SK-N-SH (cell line): ENCODE results near the gene CRLF2. TPM values are rescaled to one million over a fixed set of nuclear protein-coding genes. Genes with fewer than 3 reads are reported as not detected.

ENCODE experiments used
- CTCF ChIA-PET: fragments of 300-600, 350-600 bp; formaldehyde crosslinking; extraction: SDS; loops from one replicate; lab custom pipeline; 2021; lab: Yijun Ruan, JAX
- POLR2A ChIA-PET: fragments of 350-600 bp; sonication (Branson Sonifier 250); formaldehyde crosslinking; extraction: SDS; loops from one replicate; lab custom pipeline; 2020; ENCODE audit warnings: antibody characterized with exemption, inconsistent platforms; lab: Yijun Ruan, JAX
- DNase-seq: peaks from one replicate; pipeline ENCODE4 v3.0.0; 2012
- H2AFZ ChIP-seq: fragments of 200-600 bp; sonication (generic); 2 replicates; pipeline ENCODE4 v1.8.1; 2016; ENCODE audit warnings: antibody characterized with exemption, mild to moderate bottlenecking, low read depth
- H3F3A ChIP-seq: fragments of 200-600 bp; sonication (generic); replicated peaks from 2 replicates; pipeline ENCODE3; 2016; ENCODE audit warnings: antibody characterized with exemption, mild to moderate bottlenecking; ENCODE audit not compliant: insufficient read depth
- H3K27ac ChIP-seq, 2 experiments: fragments of 200-500 bp in 1 of 2; fragments of 200-600 bp in 1 of 2; sonication (Bioruptor generic) in 1 of 2; sonication (generic), shearing (Covaris generic) in 1 of 2; 2 replicates each; pipeline versions ENCODE4 v1.5.1 to v1.6.1; 2014 to 2016; ENCODE audit warnings: low read depth in 2 of 2, inconsistent platforms in 1 of 2, low read length in 1 of 2, mild to moderate bottlenecking in 1 of 2, mixed read lengths in 1 of 2
- H3K27me3 ChIP-seq: fragments of 200-600 bp; sonication (generic), shearing (Covaris generic); 2 replicates; pipeline ENCODE4 v1.6.1; 2016; ENCODE audit warnings: mixed run types; ENCODE audit not compliant: insufficient read depth
- H3K36me3 ChIP-seq, 2 experiments: fragments of 200-500 bp in 1 of 2; fragments of 200-600 bp in 1 of 2; sonication (Bioruptor generic) in 1 of 2; sonication (generic) in 1 of 2; replicated peaks in 1 of 2; 2 replicates each; pipeline versions ENCODE3 to v1.5.1; 2014 to 2016; ENCODE audit warnings: low read length in 1 of 2, mild to moderate bottlenecking in 1 of 2; ENCODE audit not compliant: insufficient read depth in 2 of 2, control insufficient read depth in 1 of 2
- H3K4me1 ChIP-seq, 2 experiments: fragments of 200-500 bp in 1 of 2; fragments of 200-600 bp in 1 of 2; sonication (Bioruptor generic) in 1 of 2; sonication (generic), shearing (Covaris generic) in 1 of 2; 2 replicates each; pipeline versions ENCODE4 v1.5.1 to v1.6.1; 2014 to 2016; ENCODE audit warnings: low read depth in 1 of 2, low read length in 1 of 2, mixed run types in 1 of 2; ENCODE audit not compliant: insufficient read depth in 2 of 2, control insufficient read depth in 1 of 2
- H3K4me2 ChIP-seq: fragments of 200-600 bp; sonication (generic), shearing (Covaris generic); 2 replicates; pipeline ENCODE4 v1.6.1; 2017; ENCODE audit warnings: mixed run types
- H3K4me3 ChIP-seq, 2 experiments: fragments of 200-500 bp in 1 of 2; fragments of 200-600 bp in 1 of 2; sonication (Bioruptor generic) in 1 of 2; sonication (generic), shearing (Covaris generic) in 1 of 2; 2 replicates each; pipeline versions ENCODE4 v1.5.1 to v1.8.1; 2014 to 2016; ENCODE audit warnings: low read depth in 2 of 2, inconsistent platforms in 1 of 2, low read length in 1 of 2, mild to moderate bottlenecking in 1 of 2, mixed read lengths in 1 of 2, moderate library complexity in 1 of 2
- H3K79me2 ChIP-seq: fragments of 200-600 bp; sonication (generic); 2 replicates; pipeline ENCODE4 v1.8.1; 2017; ENCODE audit warnings: mild to moderate bottlenecking; ENCODE audit not compliant: insufficient read depth
- H3K9ac ChIP-seq: fragments of 200-600 bp; sonication (generic); 2 replicates; pipeline ENCODE4 v1.6.1; 2017; ENCODE audit warnings: mixed run types
- H3K9me2 ChIP-seq: fragments of 200-600 bp; sonication (generic); 2 replicates; pipeline ENCODE4 v1.6.1; 2017; ENCODE audit warnings: mixed run types
- H3K9me3 ChIP-seq: fragments of 200-600 bp; sonication (generic); 2 replicates; pipeline ENCODE4 v1.6.1; 2017; ENCODE audit warnings: mixed run types, mild to moderate bottlenecking, moderate library complexity
- H4K20me1 ChIP-seq: fragments of 200-600 bp; sonication (generic); 2 replicates; pipeline ENCODE4 v1.6.1; 2017; ENCODE audit warnings: mild to moderate bottlenecking, mixed run types; ENCODE audit not compliant: insufficient read depth
- CHD2 ChIP-seq: fragments of 150-350 bp; IDR thresholded peaks from 2 replicates; pipeline ENCODE4 v1.6.1; 2018; ENCODE audit warnings: low read length; ENCODE audit not compliant: partially characterized antibody
- ELF1 ChIP-seq: IDR thresholded peaks from 2 replicates; pipeline ENCODE4 v1.4.0; 2012
- EP300 ChIP-seq, 2 experiments: IDR thresholded peaks; 2 replicates each; pipeline versions ENCODE4 v1.4.0 to v1.6.1; 2012; ENCODE audit warnings: borderline replicate concordance in 1 of 2, low read depth in 1 of 2, low read length in 1 of 2
- EZH2phosphoT487 ChIP-seq: fragments of 200-600 bp; sonication (generic); IDR thresholded peaks from 2 replicates; pipeline ENCODE4 v1.6.1; 2017; ENCODE audit warnings: low read depth, mixed run types, mild to moderate bottlenecking, antibody characterized with exemption, moderate library complexity, borderline replicate concordance
- FOXM1 ChIP-seq: IDR thresholded peaks from 2 replicates; pipeline ENCODE4 v1.4.0; 2012; ENCODE audit warnings: low read depth, mild to moderate bottlenecking
- GABPA ChIP-seq: IDR thresholded peaks from 2 replicates; pipeline ENCODE4 v1.4.0; 2012; ENCODE audit warnings: low read depth, mild to moderate bottlenecking
- GATA2 ChIP-seq: sonication (generic); formaldehyde crosslinking; IDR thresholded peaks from 2 replicates; pipeline ENCODE4 v1.5.0; 2020; ENCODE audit warnings: mild to moderate bottlenecking, missing genetic modification reagents
- JUND ChIP-seq: IDR thresholded peaks from 2 replicates; pipeline ENCODE4 v1.4.0; 2012
- MXI1 ChIP-seq: IDR thresholded peaks from 2 replicates; pipeline ENCODE4 v1.6.1; 2012; ENCODE audit warnings: mild to moderate bottlenecking, low read depth, low read length, improper control_type of control experiment
- NFIC ChIP-seq: IDR thresholded peaks from 2 replicates; pipeline ENCODE4 v1.4.0; 2012; ENCODE audit warnings: borderline replicate concordance
- NRF1 ChIP-seq: IDR thresholded peaks from 2 replicates; pipeline ENCODE4 v1.6.1; 2012; ENCODE audit warnings: low read depth, mild to moderate bottlenecking, low read length
- POLR2AphosphoS5 ChIP-seq: IDR thresholded peaks from 2 replicates; pipeline ENCODE4 v1.6.1; 2012; ENCODE audit warnings: low read depth, low read length
- RAD21 ChIP-seq: IDR thresholded peaks from 2 replicates; pipeline ENCODE4 v1.6.1; 2012; ENCODE audit warnings: mild to moderate bottlenecking, low read length
- RFX5 ChIP-seq: IDR thresholded peaks from 2 replicates; pipeline ENCODE4 v1.6.1; 2012; ENCODE audit warnings: mild to moderate bottlenecking, improper control_type of control experiment, low read length
- SIN3A ChIP-seq: IDR thresholded peaks from 2 replicates; pipeline ENCODE4 v1.6.1; 2012; ENCODE audit warnings: low read depth, mild to moderate bottlenecking, low read length, moderate library complexity, borderline replicate concordance
- TCF12 ChIP-seq: IDR thresholded peaks from 2 replicates; pipeline ENCODE4 v1.4.0; 2012
- TEAD4 ChIP-seq: IDR thresholded peaks from 2 replicates; pipeline ENCODE4 v1.4.0; 2012; ENCODE audit warnings: mild to moderate bottlenecking, borderline replicate concordance; ENCODE audit not compliant: insufficient read depth
- YY1 ChIP-seq: IDR thresholded peaks from 2 replicates; pipeline ENCODE4 v1.4.0; 2012; ENCODE audit warnings: low read depth, mild to moderate bottlenecking
- WGBS: methylation state at CpG from one replicate; pipeline ENCODE4 v1.1.6; 2017; ENCODE audit warnings: low lambda C conversion rate; 5-methylcytosine and 5-hydroxymethylcytosine counted together
- polyA plus RNA-seq, 3 experiments: library from polyadenylated mRNA; depleted of rRNA; stranded (reverse); fragments of >200 nt; gene quantifications; 2 replicates each; pipeline ENCODE4 v1.2.3, GENCODE V29; 2012
- TF ChIP-seq, protein P1 (sequence below): IDR thresholded peaks from 2 replicates; pipeline ENCODE4 v1.4.0; 2012; ENCODE audit warnings: low read depth
- TF ChIP-seq, protein P2 (sequence below): fragments of 150-350 bp; IDR thresholded peaks from 2 replicates; pipeline ENCODE4 v1.6.1; 2017; ENCODE audit warnings: antibody characterized with exemption, low read length, low read depth, borderline replicate concordance
- TF ChIP-seq, protein P3 (sequence below): IDR thresholded peaks from 2 replicates; pipeline ENCODE4; 2012
- TF ChIP-seq, protein P4 (sequence below): IDR thresholded peaks from 2 replicates; pipeline ENCODE4 v1.4.0; 2012; ENCODE audit warnings: low read depth, borderline replicate concordance

Gene CRLF2
- polyA plus RNA-seq, 1 of the 3 experiments (the other 2 are of a cell fraction): not detected

DNA sequence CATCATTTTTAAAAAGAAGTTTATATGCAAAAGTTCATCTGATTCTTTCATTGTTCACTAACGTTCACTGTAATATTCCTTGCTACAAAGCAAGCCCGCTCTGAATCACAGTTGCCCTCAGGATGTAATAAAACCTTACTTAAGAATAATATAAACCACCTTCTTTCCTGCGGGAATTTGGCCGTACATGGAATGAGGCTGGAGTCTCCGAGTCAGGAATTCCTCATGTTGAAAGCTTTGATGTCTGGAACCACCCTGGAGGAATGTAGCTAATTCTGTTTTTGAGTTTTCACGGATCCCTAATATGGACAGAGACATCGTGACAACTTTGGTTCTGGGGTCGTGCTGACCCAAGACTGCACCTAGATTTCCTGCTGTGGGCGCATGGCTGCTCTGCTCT is 58.5 kb downstream of the CRLF2 start (continued):
- no peak for TF ChIP-seq TEAD4
- TF ChIP-seq ELF1: no peak
- no peak for TF ChIP-seq CHD2
- TF ChIP-seq, protein P1, sequence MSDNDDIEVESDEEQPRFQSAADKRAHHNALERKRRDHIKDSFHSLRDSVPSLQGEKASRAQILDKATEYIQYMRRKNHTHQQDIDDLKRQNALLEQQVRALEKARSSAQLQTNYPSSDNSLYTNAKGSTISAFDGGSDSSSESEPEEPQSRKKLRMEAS: no peak
- no peak for TF ChIP-seq GABPA
- TF ChIP-seq, all 33 proteins: peak for 0

DNA sequence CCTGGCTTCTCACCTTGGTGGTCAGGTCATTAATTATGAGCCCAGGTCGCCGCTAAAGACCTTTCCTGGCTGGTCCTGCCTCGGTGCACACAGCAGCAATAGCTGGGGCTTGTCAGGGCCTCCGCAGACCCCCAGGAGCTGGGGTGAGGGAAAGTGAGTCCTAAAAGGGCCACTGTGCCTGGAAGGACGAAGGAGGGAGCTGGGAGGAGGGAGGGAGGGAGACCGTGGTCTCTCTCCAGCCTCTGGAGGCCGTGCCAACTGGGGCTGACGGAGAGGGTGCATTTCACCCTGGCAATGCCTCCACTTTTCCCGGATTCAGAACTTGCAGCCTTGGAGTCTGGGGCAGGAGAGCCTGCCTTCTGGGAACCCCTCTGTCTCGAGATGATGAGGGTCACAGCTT is 60.4 kb downstream of the CRLF2 start:
- no peaks in the 10 kb centered on the region for H4K20me1 ChIP-seq
- no peak overlapping the region for H3K4me3 ChIP-seq
- H3K9me2 ChIP-seq: no peaks in the 10 kb centered on the region
- H3K9ac ChIP-seq: no peak overlapping the region
- H3F3A ChIP-seq: no peaks in the 10 kb centered on the region
- ChIA-PET POLR2A (no interaction called here), CTCF (no interaction called here)
- H3K4me1 ChIP-seq: no peaks in the 10 kb centered on the region
- no peaks in the 10 kb centered on the region for H3K79me2 ChIP-seq
- H3K36me3 ChIP-seq: no peaks in the 10 kb centered on the region
- H3K27ac ChIP-seq: no peak overlapping the region
- 22% methylated on average over 8 of the region's 10 CpGs for WGBS
- no peak for DNase-seq
- no peak overlapping the region for H2AFZ ChIP-seq
- no peaks in the 10 kb centered on the region for H3K9me3 ChIP-seq
- H3K4me2 ChIP-seq: no peak overlapping the region
- TF ChIP-seq RAD21 (no peak), GATA2 (CRISPR knock-in tag) (no peak), YY1 (no peak), MXI1 (no peak), SIN3A (no peak), EP300 (IDR thresholded peaks at IDR 0.05; ENCODE audit: borderline replicate concordance in 1 of 2, low read depth in 1 of 2, low read length in 1 of 2) (no peak), EZH2phosphoT487 (no peak), CHD2 (no peak), JUND (no peak)
- TF ChIP-seq, protein P2, sequence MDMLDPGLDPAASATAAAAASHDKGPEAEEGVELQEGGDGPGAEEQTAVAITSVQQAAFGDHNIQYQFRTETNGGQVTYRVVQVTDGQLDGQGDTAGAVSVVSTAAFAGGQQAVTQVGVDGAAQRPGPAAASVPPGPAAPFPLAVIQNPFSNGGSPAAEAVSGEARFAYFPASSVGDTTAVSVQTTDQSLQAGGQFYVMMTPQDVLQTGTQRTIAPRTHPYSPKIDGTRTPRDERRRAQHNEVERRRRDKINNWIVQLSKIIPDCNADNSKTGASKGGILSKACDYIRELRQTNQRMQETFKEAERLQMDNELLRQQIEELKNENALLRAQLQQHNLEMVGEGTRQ: no peak
- TF ChIP-seq, protein P1: no peak
- H3K27me3 ChIP-seq: no peaks in the 10 kb centered on the region; the same call in 1 of the 2 replicates

DNA sequence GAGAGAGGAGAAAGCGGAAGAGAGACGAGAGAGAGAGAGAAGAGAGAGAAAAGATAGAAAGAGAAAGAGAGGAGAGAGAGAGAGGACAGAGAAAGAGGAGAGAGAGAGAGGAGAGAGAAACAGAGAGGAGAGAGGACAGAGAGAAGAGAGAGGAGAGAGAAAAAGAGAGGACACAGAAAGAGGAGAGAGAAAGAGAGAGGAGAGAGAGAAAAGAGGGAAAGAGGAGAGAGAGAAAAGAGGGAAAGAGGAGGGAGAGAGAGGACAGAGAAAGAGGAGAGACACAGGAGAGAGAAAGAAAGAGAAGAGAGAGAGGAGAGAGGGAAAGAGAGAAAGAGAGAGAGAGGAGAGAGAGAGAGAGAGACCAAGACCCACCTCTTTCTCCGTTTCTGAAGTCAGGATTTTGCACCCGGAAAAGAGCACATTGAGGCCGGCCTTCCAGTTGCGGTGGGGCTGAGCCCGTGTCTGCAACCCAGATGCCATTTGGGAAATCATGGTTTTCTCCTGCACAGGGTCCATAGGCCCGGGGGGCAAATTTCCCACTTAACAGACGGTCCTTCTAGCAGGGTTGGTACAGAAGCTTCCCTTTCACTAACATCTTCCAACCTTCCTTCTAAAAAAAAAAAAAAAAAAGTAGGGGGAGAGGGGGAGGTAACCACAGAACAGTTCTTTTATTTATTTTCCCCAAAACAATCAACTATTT is 60.9 kb downstream of the CRLF2 start:
- no peaks in the 10 kb centered on the region for H3K4me1 ChIP-seq
- no peak for TF ChIP-seq NFIC
- no peak for TF ChIP-seq ELF1
- TF ChIP-seq FOXM1: no peak
- no peak for TF ChIP-seq EZH2phosphoT487
- TF ChIP-seq MXI1: no peak
- no peak for TF ChIP-seq RFX5
- no peak for TF ChIP-seq GABPA
- TF ChIP-seq POLR2AphosphoS5: no peak
- no peak for TF ChIP-seq NRF1
- TF ChIP-seq YY1: no peak
- TF ChIP-seq, protein P3, sequence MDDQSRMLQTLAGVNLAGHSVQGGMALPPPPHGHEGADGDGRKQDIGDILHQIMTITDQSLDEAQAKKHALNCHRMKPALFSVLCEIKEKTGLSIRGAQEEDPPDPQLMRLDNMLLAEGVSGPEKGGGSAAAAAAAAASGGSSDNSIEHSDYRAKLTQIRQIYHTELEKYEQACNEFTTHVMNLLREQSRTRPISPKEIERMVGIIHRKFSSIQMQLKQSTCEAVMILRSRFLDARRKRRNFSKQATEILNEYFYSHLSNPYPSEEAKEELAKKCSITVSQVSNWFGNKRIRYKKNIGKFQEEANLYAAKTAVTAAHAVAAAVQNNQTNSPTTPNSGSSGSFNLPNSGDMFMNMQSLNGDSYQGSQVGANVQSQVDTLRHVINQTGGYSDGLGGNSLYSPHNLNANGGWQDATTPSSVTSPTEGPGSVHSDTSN: no peak
- TF ChIP-seq TCF12: no peak
- TF ChIP-seq, protein P4, sequence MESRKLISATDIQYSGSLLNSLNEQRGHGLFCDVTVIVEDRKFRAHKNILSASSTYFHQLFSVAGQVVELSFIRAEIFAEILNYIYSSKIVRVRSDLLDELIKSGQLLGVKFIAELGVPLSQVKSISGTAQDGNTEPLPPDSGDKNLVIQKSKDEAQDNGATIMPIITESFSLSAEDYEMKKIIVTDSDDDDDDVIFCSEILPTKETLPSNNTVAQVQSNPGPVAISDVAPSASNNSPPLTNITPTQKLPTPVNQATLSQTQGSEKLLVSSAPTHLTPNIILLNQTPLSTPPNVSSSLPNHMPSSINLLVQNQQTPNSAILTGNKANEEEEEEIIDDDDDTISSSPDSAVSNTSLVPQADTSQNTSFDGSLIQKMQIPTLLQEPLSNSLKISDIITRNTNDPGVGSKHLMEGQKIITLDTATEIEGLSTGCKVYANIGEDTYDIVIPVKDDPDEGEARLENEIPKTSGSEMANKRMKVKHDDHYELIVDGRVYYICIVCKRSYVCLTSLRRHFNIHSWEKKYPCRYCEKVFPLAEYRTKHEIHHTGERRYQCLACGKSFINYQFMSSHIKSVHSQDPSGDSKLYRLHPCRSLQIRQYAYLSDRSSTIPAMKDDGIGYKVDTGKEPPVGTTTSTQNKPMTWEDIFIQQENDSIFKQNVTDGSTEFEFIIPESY: no peak
- TF ChIP-seq, all 33 proteins: peak for 0
- Histone ChIP-seq H3K9me2 (no peaks in the 10 kb centered on the region), H3K4me2 (no peak overlapping the region), H3K4me3 (no peak overlapping the region), H3K36me3 (no peaks in the 10 kb centered on the region), H3K27me3 (no peaks in the 10 kb centered on the region; the same call in 1 of the 2 replicates), H3K27ac (no peak overlapping the region), H3K79me2 (no peaks in the 10 kb centered on the region), H3K9ac (no peak overlapping the region), H3F3A (no peaks in the 10 kb centered on the region), H2AFZ (no peak overlapping the region), H3K9me3 (no peaks in the 10 kb centered on the region), H4K20me1 (no peaks in the 10 kb centered on the region)
- CTCF ChIA-PET: no interaction called here
- POLR2A ChIA-PET: no interaction called here
- 12% methylated on average over 9 of the region's 9 CpGs for WGBS
- DNase-seq: no peak
